Vagina (tissue), 2 donors: ENCODE data around the gene SV2B. TPM values are rescaled to one million over a fixed set of nuclear protein-coding genes. Genes with fewer than 3 reads are reported as not detected.
"Not testable (repeated sequence)": the region's sequence is repeated elsewhere in the genome, so short reads cannot be mapped to it uniquely, and the experiment has no call there.

Experiments
- DNase-seq, 2 donors: peaks; one replicate each; pipeline ENCODE4 v3.0.0-alpha.2; 2017; ENCODE audit errors: extremely low spot score in 2 of 2
- H3K27ac ChIP-seq: fragments of 200-600 bp; sonication (generic); one replicate; pipeline ENCODE4 v1.5.1; 2019
- H3K27me3 ChIP-seq: fragments of 200-600 bp; sonication (generic); one replicate; pipeline ENCODE4 v1.5.1; 2019
- H3K36me3 ChIP-seq, 2 donors: fragments of 200-600 bp; sonication (generic); one replicate each; pipeline ENCODE4 v1.5.1; 2017 to 2019
- H3K4me1 ChIP-seq: fragments of 200-600 bp; sonication (generic); one replicate; pipeline ENCODE4 v1.5.1; 2019
- H3K4me3 ChIP-seq, 2 donors: fragments of 200-600 bp; sonication (generic); 1 replicate in 1 of 2; 2 replicates in 1 of 2; pipeline ENCODE4 v1.5.1; 2016 to 2019
- H3K9me3 ChIP-seq: fragments of 200-600 bp; sonication (generic); one replicate; pipeline ENCODE4 v1.5.1; 2019
- POLR2A ChIP-seq, 2 donors: fragments of 450-650 bp; IDR thresholded peaks; one replicate each; pipeline ENCODE4 v1.6.1; 2017; ENCODE audit warnings: antibody characterized with exemption in 2 of 2, mild to moderate bottlenecking in 2 of 2, moderate library complexity in 2 of 2
- POLR2AphosphoS5 ChIP-seq, 2 donors: sonication (generic); formaldehyde crosslinking; IDR thresholded peaks; one replicate each; pipeline ENCODE4 v1.9.0; 2017; ENCODE audit warnings: antibody characterized with exemption in 2 of 2, mild to moderate bottlenecking in 2 of 2, low read depth in 1 of 2; ENCODE audit not compliant: insufficient read depth in 1 of 2
- intact Hi-C: fragments of 100-400 bp; cut with DNase I; formaldehyde crosslinking; loops from one replicate; pipeline ENCODE4 v1.15.1; 2023
- total RNA-seq: library from RNA; depleted of rRNA; stranded (reverse); fragments of >200 nt; gene quantifications from one replicate; pipeline ENCODE4 v1.2.3, GENCODE V29; 2016
- TF ChIP-seq, protein P1 (sequence below), 3 experiments: fragments of 450-650 bp in 2 of 3; fragments of 200-600 bp in 1 of 3; sonication (generic) in 1 of 3; IDR thresholded peaks; one replicate each; pipeline ENCODE4 v1.5.1; 2017 to 2019; ENCODE audit warnings: antibody characterized with exemption in 3 of 3, mild to moderate bottlenecking in 2 of 3, moderate library complexity in 2 of 3

SV2B gene
- total RNA-seq, 1 donor from 2014 or later, result 3.2 TPM

DNA sequence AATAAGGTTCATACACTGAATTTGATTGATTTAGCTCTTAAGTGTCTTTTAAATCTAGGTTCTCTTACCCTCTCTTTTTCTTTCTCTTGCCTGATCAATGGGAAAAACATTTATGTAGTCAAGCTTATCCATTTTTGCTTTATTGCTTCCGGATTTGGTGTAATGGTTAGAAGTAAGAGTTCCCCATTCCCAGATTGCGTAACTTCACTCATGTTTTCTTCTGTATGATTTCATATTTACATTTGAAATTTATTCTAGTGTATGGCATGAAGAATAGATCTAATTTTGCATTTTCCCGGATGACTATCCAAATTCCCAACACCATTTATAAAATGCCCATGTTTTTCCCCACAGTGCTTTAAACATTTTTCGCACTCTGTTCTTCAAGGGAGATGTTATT is 27.9 kb upstream of the SV2B start:
- Histone ChIP-seq H3K27me3 (no peaks in the 10 kb centered on the region), H3K27ac (no peak overlapping the region), H3K4me3 (no peak overlapping the region), H3K9me3 (no peaks in the 10 kb centered on the region), H3K36me3 (no peaks in the 10 kb centered on the region), H3K4me1 (no peaks in the 10 kb centered on the region)
- TF ChIP-seq, protein P1, sequence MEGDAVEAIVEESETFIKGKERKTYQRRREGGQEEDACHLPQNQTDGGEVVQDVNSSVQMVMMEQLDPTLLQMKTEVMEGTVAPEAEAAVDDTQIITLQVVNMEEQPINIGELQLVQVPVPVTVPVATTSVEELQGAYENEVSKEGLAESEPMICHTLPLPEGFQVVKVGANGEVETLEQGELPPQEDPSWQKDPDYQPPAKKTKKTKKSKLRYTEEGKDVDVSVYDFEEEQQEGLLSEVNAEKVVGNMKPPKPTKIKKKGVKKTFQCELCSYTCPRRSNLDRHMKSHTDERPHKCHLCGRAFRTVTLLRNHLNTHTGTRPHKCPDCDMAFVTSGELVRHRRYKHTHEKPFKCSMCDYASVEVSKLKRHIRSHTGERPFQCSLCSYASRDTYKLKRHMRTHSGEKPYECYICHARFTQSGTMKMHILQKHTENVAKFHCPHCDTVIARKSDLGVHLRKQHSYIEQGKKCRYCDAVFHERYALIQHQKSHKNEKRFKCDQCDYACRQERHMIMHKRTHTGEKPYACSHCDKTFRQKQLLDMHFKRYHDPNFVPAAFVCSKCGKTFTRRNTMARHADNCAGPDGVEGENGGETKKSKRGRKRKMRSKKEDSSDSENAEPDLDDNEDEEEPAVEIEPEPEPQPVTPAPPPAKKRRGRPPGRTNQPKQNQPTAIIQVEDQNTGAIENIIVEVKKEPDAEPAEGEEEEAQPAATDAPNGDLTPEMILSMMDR (IDR thresholded peaks at IDR 0.05), result no peak
- no peak for TF ChIP-seq POLR2AphosphoS5 (IDR thresholded peaks at IDR 0.05; ENCODE audit: insufficient read depth in 1 of 2, low read depth in 1 of 2)
- no peak for TF ChIP-seq POLR2A (IDR thresholded peaks at IDR 0.05)
- intact Hi-C loops, result no loop called here
- no peak for DNase-seq

DNA sequence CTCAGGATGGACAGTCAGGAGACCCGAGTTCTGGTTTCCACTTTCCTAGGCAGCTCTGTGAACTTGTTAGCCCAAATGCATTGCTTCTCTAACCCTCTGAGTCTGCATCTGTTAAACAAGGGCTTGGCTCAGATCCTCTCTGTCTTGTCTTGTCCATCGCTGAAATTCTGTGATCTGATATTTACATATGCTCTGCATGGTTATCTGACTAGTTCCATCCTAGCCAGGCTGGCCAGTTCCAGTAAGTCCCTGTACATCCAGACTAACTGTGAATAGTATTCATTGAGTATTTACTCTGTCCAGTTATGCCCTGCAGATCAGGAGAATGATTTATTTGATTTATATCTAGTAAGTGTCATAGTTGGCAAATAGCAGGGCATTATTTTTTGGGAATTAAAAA is 27.0 kb upstream of the SV2B start:
- H3K4me1 ChIP-seq, result no peaks in the 10 kb centered on the region
- H3K4me3 ChIP-seq, result no peak overlapping the region
- no peaks in the 10 kb centered on the region for H3K36me3 ChIP-seq
- no peaks in the 10 kb centered on the region for H3K9me3 ChIP-seq
- H3K27ac ChIP-seq, result no peak overlapping the region
- H3K27me3 ChIP-seq, result no peaks in the 10 kb centered on the region
- DNase-seq, result no peak
- TF ChIP-seq POLR2A (IDR thresholded peaks at IDR 0.05), result no peak
- intact Hi-C loops, result no loop called here

DNA sequence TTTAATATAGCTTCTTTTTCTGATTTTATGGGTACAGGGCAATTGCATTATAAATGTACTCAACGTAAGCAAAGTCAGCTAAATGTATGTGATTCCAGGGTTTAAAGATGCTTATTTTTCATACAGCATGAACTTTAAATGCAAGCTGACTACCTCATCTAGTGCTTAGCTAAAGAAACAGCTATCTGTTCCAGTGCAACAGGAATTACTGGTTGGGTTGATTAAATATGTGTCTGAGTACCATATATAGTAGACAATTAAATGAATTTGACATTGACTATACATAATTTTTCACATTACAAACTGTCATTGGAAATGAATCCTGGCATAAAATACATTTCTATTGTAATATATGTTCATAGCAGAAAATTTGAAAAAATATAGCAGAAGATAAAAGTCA is 26.3 kb upstream of the SV2B start:
- H3K36me3 ChIP-seq, result no peaks in the 10 kb centered on the region
- DNase-seq, result no peak
- H3K4me1 ChIP-seq, result no peaks in the 10 kb centered on the region
- no peaks in the 10 kb centered on the region for H3K9me3 ChIP-seq
- intact Hi-C loops, result no loop called here
- H3K27ac ChIP-seq, result no peak overlapping the region
- no peaks in the 10 kb centered on the region for H3K27me3 ChIP-seq
- no peak overlapping the region for H3K4me3 ChIP-seq
- TF ChIP-seq POLR2A (IDR thresholded peaks at IDR 0.05) (no peak), POLR2AphosphoS5 (IDR thresholded peaks at IDR 0.05; ENCODE audit: insufficient read depth in 1 of 2, low read depth in 1 of 2) (no peak)
- TF ChIP-seq, protein P1 (IDR thresholded peaks at IDR 0.05), result no peak

DNA sequence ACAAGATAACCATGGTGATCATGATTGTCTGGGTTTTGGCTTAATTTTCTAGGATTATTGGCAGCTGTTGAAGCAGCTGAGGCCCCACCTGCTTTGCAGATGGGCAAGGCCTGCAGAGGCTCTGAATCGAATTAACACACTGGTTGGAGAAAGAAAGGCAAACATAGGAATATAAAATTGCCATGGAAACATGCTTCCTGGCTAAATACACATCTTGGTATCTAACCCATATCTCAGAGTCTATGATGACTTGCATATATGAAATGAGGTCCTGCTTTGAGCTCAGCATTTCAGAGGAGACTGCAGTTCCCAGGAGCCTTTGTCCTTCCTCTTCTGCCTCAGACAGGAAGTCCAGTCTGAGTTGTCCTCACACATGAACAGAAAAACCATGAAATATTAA is 24.3 kb upstream of the SV2B start:
- H3K27me3 ChIP-seq, result no peaks in the 10 kb centered on the region
- H3K27ac ChIP-seq, result no peak overlapping the region
- H3K36me3 ChIP-seq, result no peaks in the 10 kb centered on the region
- intact Hi-C loops, result no loop called here
- DNase-seq, result no peak
- TF ChIP-seq POLR2A (IDR thresholded peaks at IDR 0.05) (no peak), POLR2AphosphoS5 (IDR thresholded peaks at IDR 0.05; ENCODE audit: insufficient read depth in 1 of 2, low read depth in 1 of 2) (no peak)
- TF ChIP-seq, protein P1 (IDR thresholded peaks at IDR 0.05), result no peak
- H3K4me1 ChIP-seq, result no peaks in the 10 kb centered on the region
- H3K4me3 ChIP-seq, result no peak overlapping the region
- H3K9me3 ChIP-seq, result no peaks in the 10 kb centered on the region

DNA sequence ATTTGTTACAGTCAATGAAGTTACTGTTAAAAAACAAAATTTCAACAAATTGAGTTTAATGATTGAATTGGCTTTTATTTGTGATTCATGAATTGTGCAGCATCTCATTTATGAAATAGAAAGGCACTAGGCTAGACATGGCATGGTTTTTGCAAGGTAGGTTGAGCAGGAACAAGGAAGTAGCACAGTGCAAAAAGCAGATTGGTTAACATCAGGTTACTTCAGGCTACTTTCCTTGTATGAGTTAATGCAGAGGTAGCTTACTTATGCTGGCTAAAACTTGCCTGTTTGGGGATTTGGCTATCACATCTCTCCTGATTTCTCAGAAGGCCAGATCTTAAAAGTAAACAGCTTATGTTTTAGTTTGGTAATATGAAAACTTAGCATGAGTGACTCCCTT is 23.0 kb upstream of the SV2B start:
- Histone ChIP-seq H3K4me3 (no peak overlapping the region), H3K27ac (no peak overlapping the region), H3K9me3 (no peaks in the 10 kb centered on the region), H3K4me1 (no peaks in the 10 kb centered on the region), H3K27me3 (no peaks in the 10 kb centered on the region), H3K36me3 (no peaks in the 10 kb centered on the region)
- intact Hi-C loops, result no loop called here
- TF ChIP-seq POLR2AphosphoS5 (IDR thresholded peaks at IDR 0.05; ENCODE audit: insufficient read depth in 1 of 2, low read depth in 1 of 2), result no peak
- TF ChIP-seq, protein P1 (IDR thresholded peaks at IDR 0.05), result no peak
- TF ChIP-seq POLR2A (IDR thresholded peaks at IDR 0.05), result no peak
- DNase-seq, result no peak

DNA sequence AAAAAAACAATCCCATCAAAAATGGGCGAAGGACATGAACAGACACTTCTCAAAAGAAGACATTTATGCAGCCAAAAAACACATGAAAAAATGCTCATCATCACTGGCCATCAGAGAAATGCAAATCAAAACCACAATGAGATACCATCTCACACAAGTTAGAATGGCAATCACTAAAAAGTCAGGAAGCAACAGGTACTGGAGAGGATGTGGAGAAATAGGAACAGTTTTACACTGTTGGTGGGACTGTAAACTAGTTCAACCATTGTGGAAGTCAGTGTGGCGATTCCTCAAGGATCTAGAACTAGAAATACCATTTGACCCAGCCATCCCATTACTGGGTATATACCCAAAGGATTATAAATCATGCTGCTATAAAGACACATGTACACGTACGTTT is 6.2 kb upstream of the SV2B start:
- intact Hi-C loops, H3K9me3 ChIP-seq, H3K4me3 ChIP-seq, H3K27ac ChIP-seq, H3K4me1 ChIP-seq, H3K27me3 ChIP-seq, H3K36me3 ChIP-seq, DNase-seq: not testable (repeated sequence)
